Measurements from ENCODE around the gene MEF2C. TPM values are rescaled to one million over a fixed set of nuclear protein-coding genes. Genes with fewer than 3 reads are reported as not detected.
A peak's percentile ranks its signal among the peaks of the same experiment; 100 is the strongest.
"Not testable (repeated sequence)": the region's sequence is repeated elsewhere in the genome, so short reads cannot be mapped to it uniquely, and the experiment has no call there.

Gene MEF2C
- 1 to 10 TPM in 2 of 3 donors, under 1 TPM in 1; 0.76 to 3.1 (median 1.4) TPM for total RNA-seq

- Mint-ChIP-seq H3K4me3 (peak within 1 kb of the TSS; percentile 86), H3K27me3 (ENCODE audit: low read depth) (peaks cover 50% of the 10 kb centered on the region), H3K36me3 (ENCODE audit: insufficient read depth) (no peaks in the 10 kb centered on the region), H3K4me1 (ENCODE audit: low read depth) (peaks cover 19% of the 10 kb centered on the region), H3K9me3 (no peaks in the 10 kb centered on the region)
- ATAC-seq (peak; percentile 18 to 63), DNase-seq (no peak)
Measured at GRCh38 chr5:88883059-88883835, at the start of gene MEF2C. TSS of gene MEF2C (minus strand) at chr5:88883184. CDS start at chr5:88823788, 59,396 bp downstream.

- Mint-ChIP-seq H3K9me3 (no peaks in the 10 kb centered on the region), H3K4me3 (no peak overlapping the region), H3K27me3 (ENCODE audit: low read depth) (no peaks in the 10 kb centered on the region), H3K4me1 (ENCODE audit: low read depth) (no peaks in the 10 kb centered on the region), H3K36me3 (ENCODE audit: insufficient read depth) (no peaks in the 10 kb centered on the region)
- no peak for ATAC-seq
- no peak for DNase-seq
Measured at GRCh38 chr5:88932541-88932940, 49.6 kb upstream of the MEF2C start.

GRCh38 chr5:88930335-88930734, 47.4 kb upstream of the MEF2C start:
- no peak for ATAC-seq
- H3K9me3 Mint-ChIP-seq: no peaks in the 10 kb centered on the region
- H3K4me1 Mint-ChIP-seq (ENCODE audit: low read depth): no peaks in the 10 kb centered on the region
- H3K27me3 Mint-ChIP-seq (ENCODE audit: low read depth): no peaks in the 10 kb centered on the region
- no peak for DNase-seq
- H3K4me3 Mint-ChIP-seq: no peak overlapping the region
- no peaks in the 10 kb centered on the region for H3K36me3 Mint-ChIP-seq (ENCODE audit: insufficient read depth)

DNA sequence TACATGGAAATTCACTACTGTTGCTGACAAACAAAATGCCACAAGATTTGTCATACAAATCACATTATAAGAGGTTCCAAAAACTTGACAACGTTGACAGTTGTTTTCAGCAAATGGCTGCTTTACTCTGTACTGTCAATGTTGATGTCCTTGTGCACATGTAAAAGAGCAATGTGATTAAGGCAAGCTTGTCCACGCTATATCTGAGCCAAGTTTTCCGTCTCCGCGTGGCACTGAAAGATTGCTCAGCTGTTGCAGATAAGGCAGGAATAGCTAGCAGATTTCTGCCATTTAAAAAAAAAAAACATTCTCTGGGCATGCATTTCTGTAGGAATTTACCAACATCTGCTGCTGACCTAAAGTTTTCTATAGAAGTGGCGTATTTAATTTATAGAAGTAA, 46.4 kb upstream of the MEF2C start:
- H3K36me3 Mint-ChIP-seq (ENCODE audit: insufficient read depth): no peaks in the 10 kb centered on the region
- no peak overlapping the region for H3K4me3 Mint-ChIP-seq
- DNase-seq (no peak), ATAC-seq (no peak)
- no peaks in the 10 kb centered on the region for H3K9me3 Mint-ChIP-seq
- no peaks in the 10 kb centered on the region for H3K27me3 Mint-ChIP-seq (ENCODE audit: low read depth)
- no peaks in the 10 kb centered on the region for H3K4me1 Mint-ChIP-seq (ENCODE audit: low read depth)

GRCh38 chr5:88926774-88927173, 43.8 kb upstream of the MEF2C start:
- no peaks in the 10 kb centered on the region for H3K9me3 Mint-ChIP-seq
- ATAC-seq: no peak
- no peak overlapping the region for H3K4me3 Mint-ChIP-seq
- no peaks in the 10 kb centered on the region for H3K36me3 Mint-ChIP-seq (ENCODE audit: insufficient read depth)
- no peaks in the 10 kb centered on the region for H3K4me1 Mint-ChIP-seq (ENCODE audit: low read depth)
- no peak for DNase-seq
- no peaks in the 10 kb centered on the region for H3K27me3 Mint-ChIP-seq (ENCODE audit: low read depth)

DNA sequence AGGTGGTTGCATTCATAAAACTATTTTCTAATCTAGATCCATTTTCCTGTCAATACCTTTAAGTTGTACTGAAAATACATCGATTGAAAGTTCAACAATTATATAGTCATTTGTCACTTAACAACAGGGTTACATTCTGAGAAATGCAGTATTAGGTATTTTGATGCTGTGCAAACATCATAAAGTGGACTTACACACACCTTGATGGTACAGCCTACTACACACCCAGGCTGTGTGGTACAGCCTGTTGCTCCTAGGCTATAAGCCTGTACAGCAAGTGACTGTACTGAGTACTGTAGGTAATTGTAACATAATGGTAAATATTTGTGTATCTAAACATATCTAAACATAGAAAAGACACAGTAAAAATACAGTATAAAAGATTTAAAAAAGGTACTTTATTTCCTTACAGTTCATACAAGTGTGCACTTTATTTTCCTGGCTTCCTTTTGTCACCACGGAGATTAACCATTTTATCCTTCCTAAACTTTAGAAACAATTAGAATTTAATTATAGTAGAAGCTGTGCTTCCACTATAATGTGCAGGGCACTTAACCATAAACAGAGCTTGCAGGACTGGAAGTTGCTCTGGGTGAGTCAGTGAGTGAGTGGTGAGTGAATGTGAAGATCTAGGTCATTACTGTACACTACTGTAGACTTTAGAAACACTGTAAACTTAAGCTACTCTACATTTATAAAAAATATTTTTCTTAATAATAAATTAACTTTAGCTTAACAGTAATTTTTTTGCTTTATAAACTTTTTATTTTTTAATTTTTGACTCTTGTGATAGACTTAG, 42.9 kb upstream of the MEF2C start:
- Mint-ChIP-seq H3K27me3 (ENCODE audit: low read depth) (no peaks in the 10 kb centered on the region), H3K4me3 (no peak overlapping the region), H3K36me3 (ENCODE audit: insufficient read depth) (no peaks in the 10 kb centered on the region), H3K9me3 (no peaks in the 10 kb centered on the region), H3K4me1 (ENCODE audit: low read depth) (no peaks in the 10 kb centered on the region)
- no peak for DNase-seq
- ATAC-seq: no peak

- H3K9me3 Mint-ChIP-seq: no peaks in the 10 kb centered on the region
- no peak for DNase-seq
- H3K4me3 Mint-ChIP-seq: no peak overlapping the region
- ATAC-seq: no peak
- no peaks in the 10 kb centered on the region for H3K36me3 Mint-ChIP-seq (ENCODE audit: insufficient read depth)
- no peaks in the 10 kb centered on the region for H3K4me1 Mint-ChIP-seq (ENCODE audit: low read depth)
- no peaks in the 10 kb centered on the region for H3K27me3 Mint-ChIP-seq (ENCODE audit: low read depth)
Measured at GRCh38 chr5:88924330-88924657, 41.3 kb upstream of the MEF2C start.

DNA sequence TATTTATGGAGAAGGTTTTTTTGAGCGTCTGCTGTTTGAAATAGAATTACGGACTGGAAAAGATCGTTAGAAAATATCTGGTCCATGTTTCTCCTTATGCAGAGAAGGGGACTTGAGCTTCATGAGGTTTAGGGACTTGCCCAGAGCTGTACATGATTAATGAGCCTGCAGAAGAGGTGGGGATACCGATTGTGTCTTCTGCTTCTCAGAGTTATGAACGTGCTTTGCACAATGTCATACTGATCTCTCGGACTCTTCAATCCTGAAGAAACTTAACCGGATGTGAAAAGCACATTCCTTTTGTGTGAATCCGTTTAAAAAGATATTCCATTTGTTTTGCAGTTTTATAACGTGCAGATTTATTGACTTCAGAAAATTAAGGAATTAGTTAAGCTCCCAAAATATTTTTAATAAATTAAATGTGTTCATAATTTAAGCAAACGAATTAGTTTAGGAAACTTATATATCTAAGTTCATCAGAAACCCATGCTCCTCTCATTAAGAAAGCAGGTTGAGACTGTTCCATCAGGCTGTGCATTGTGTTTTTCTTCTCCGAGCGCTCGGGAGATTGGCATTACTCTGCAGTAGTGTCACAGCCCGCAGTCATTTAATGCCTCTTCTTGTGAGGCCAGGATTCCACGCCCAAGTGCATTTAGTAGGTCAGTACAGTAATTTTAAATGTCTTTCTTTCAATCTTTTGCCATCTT, 40.8 kb upstream of the MEF2C start:
- H3K36me3 Mint-ChIP-seq (ENCODE audit: insufficient read depth): no peaks in the 10 kb centered on the region
- ATAC-seq (no peak), DNase-seq (no peak)
- no peaks in the 10 kb centered on the region for H3K4me1 Mint-ChIP-seq (ENCODE audit: low read depth)
- H3K4me3 Mint-ChIP-seq: no peak overlapping the region
- H3K27me3 Mint-ChIP-seq (ENCODE audit: low read depth): no peaks in the 10 kb centered on the region
- no peaks in the 10 kb centered on the region for H3K9me3 Mint-ChIP-seq

GRCh38 chr5:88912743-88913142, 29.8 kb upstream of the MEF2C start:
- DNase-seq; H3K4me1 Mint-ChIP-seq (ENCODE audit: low read depth); H3K36me3 Mint-ChIP-seq (ENCODE audit: insufficient read depth); ATAC-seq; H3K27me3 Mint-ChIP-seq (ENCODE audit: low read depth); H3K9me3 Mint-ChIP-seq; H3K4me3 Mint-ChIP-seq: not testable (repeated sequence)

DNA sequence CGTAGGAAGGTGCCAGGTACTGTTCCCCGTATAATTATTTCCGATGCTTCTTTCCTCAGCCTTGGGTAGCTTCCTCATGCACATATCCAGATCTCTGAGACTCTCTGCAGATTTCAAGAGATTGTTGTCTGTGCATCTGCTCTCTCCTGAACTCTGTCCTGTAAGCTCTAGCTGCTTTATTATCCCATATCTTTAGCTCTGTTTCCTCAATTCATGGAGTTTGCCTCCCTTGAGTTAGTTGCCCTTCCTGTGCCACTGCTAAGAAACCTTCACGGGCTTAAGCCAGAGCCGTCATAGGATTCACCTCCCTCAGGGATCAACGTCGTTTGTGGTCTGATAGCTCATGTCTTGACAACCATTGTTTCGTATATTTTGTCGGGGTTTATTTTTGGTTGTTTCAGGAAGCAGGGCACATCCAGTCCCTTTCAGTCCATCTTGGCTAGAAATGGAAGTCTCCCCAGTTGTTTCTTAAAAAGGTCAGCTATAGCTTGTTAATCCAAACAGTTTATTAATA, 28.1 kb upstream of the MEF2C start:
- ATAC-seq; DNase-seq; H3K36me3 Mint-ChIP-seq (ENCODE audit: insufficient read depth); H3K9me3 Mint-ChIP-seq; H3K4me3 Mint-ChIP-seq; H3K27me3 Mint-ChIP-seq (ENCODE audit: low read depth); H3K4me1 Mint-ChIP-seq (ENCODE audit: low read depth): not testable (repeated sequence)

DNA sequence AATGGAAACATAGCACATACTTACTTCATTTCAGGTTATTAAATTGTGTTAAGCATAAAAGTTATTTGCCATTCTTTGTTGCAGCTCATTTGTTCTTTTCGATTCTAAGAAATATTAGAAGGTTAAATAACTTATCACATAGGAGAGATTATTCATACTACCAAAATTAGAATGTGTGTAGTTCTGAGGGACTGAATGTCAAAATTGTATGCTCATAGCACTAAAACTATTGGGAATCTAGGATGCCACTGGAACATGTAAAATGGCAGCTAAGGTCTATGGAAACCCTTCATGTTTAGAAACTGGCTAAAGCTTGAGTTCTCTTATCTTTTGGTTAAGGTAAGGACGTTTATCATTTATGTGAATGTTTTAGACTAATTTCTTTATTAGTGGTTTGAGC, 21.5 kb upstream of the MEF2C start:
- H3K4me1 Mint-ChIP-seq (ENCODE audit: low read depth); H3K36me3 Mint-ChIP-seq (ENCODE audit: insufficient read depth); ATAC-seq; H3K9me3 Mint-ChIP-seq; H3K27me3 Mint-ChIP-seq (ENCODE audit: low read depth); DNase-seq; H3K4me3 Mint-ChIP-seq: not testable (repeated sequence)

- ATAC-seq; DNase-seq; H3K9me3 Mint-ChIP-seq; H3K4me3 Mint-ChIP-seq; H3K27me3 Mint-ChIP-seq (ENCODE audit: low read depth); H3K36me3 Mint-ChIP-seq (ENCODE audit: insufficient read depth); H3K4me1 Mint-ChIP-seq (ENCODE audit: low read depth): not testable (repeated sequence)
Measured at GRCh38 chr5:88903966-88904365, 21.0 kb upstream of the MEF2C start.

DNA sequence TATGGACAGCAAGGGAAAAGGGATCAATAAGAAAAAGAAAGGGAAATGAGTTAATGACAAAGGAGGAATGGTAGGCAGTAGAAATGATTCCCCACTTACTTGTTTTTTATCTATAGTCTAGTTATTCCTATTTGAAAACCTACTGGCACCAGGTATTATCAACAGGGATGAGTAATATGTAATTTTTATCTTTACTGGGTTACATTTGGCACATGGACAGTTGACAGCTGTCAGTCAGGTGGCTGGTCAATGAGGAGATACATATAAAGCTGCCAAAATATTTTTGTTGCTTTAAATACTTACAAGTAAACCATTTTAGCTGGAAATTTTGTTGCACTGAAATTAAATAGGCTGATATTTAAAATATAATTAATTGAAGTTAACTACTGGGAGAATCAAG, 18.1 kb upstream of the MEF2C start:
- H3K9me3 Mint-ChIP-seq; ATAC-seq; H3K36me3 Mint-ChIP-seq (ENCODE audit: insufficient read depth); H3K4me1 Mint-ChIP-seq (ENCODE audit: low read depth); DNase-seq; H3K4me3 Mint-ChIP-seq; H3K27me3 Mint-ChIP-seq (ENCODE audit: low read depth): not testable (repeated sequence)

DNA sequence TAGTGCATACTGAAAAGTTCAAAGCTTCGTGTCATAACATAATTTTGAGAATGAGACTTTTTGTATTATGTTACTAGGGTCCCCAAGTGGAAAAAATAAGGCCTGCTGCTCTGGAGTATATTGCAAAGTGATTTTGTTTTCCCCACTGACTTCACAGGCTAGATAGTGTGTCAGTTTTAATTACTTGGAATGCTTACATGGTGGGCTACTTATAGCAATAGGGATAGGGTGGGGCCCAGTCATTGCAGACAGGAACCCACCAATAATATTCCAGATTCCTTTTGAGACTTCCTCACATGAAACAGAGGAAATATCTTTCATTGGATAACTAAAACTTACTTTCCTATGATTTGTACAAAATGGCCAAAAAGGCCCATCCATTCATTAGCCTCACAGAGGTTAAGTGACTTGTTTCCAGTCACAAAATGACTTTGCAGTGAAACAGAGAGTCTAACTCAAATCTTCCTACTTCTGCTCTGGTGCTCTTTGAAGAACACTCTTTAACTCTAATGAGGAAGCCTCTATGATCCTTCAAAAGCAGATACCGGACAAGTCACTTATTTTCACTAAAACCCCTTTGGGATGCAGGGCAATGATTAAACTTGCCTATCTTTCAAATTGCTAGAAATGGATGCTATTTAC, 16.2 kb upstream of the MEF2C start:
- H3K4me3 Mint-ChIP-seq: no peak overlapping the region
- peaks cover 2% of the 10 kb centered on the region for H3K27me3 Mint-ChIP-seq (ENCODE audit: low read depth)
- no peaks in the 10 kb centered on the region for H3K36me3 Mint-ChIP-seq (ENCODE audit: insufficient read depth)
- DNase-seq: no peak
- no peaks in the 10 kb centered on the region for H3K4me1 Mint-ChIP-seq (ENCODE audit: low read depth)
- no peaks in the 10 kb centered on the region for H3K9me3 Mint-ChIP-seq
- ATAC-seq: no peak
